CD4-positive, alpha-beta memory T cell (primary cell): ENCODE results near the gene ASTL. TPM values are rescaled to one million over a fixed set of nuclear protein-coding genes. Genes with fewer than 3 reads are reported as not detected.
"Not testable (repeated sequence)": the region's sequence is repeated elsewhere in the genome, so short reads cannot be mapped to it uniquely, and the experiment has no call there.

Source experiments
- CTCF ChIA-PET: fragments of 350-600 bp; sonication (Branson Sonifier 250); formaldehyde crosslinking; loops from one replicate; lab custom pipeline; 2021; ENCODE audit warnings: inconsistent platforms; ENCODE audit not compliant: partially characterized antibody; lab: Charles Lee
- POLR2A ChIA-PET: fragments of 350-600 bp; sonication (Branson Sonifier 250); formaldehyde crosslinking; loops from one replicate; lab custom pipeline; 2021; ENCODE audit not compliant: partially characterized antibody; lab: Charles Lee
- DNase-seq, 5 donors: peaks; one replicate each; pipeline versions ENCODE4 v3.0.0 to v3.0.0-alpha.2; 2020 to 2022; ENCODE audit warnings: mixed read lengths in 1 of 5
- H3K27ac ChIP-seq: one replicate; pipeline ENCODE4 v1.7.0; 2013; ENCODE audit warnings: low read depth, low read length
- H3K27me3 ChIP-seq: 2 replicates; pipeline ENCODE4 v1.7.0; 2013; ENCODE audit warnings: mild to moderate bottlenecking, low read length, moderate library complexity; ENCODE audit not compliant: insufficient read depth
- H3K36me3 ChIP-seq: 2 replicates; pipeline ENCODE4 v1.7.0; 2013; ENCODE audit warnings: mild to moderate bottlenecking, low read length, moderate library complexity; ENCODE audit not compliant: insufficient read depth
- H3K4me1 ChIP-seq: 2 replicates; pipeline ENCODE4 v1.7.0; 2013; ENCODE audit warnings: mild to moderate bottlenecking, low read length, moderate library complexity; ENCODE audit not compliant: insufficient read depth
- H3K4me3 ChIP-seq, 2 donors: one replicate each; pipeline ENCODE4 v1.7.0; 2013; ENCODE audit warnings: low read length in 2 of 2, mild to moderate bottlenecking in 1 of 2
- H3K9me3 ChIP-seq, 2 donors: one replicate each; pipeline ENCODE4 v1.7.0; 2013; ENCODE audit warnings: low read length in 2 of 2, control low read depth in 1 of 2; ENCODE audit not compliant: control insufficient read depth in 1 of 2
- H3K27ac Mint-ChIP-seq, 7 donors: one replicate each; pipeline ENCODE4 v1.8.0; 2020 to 2021; ENCODE audit warnings: mixed read lengths in 7 of 7, mild to moderate bottlenecking in 6 of 7, inconsistent platforms in 3 of 7, moderate library complexity in 3 of 7
- H3K27me3 Mint-ChIP-seq, 2 donors: one replicate each; pipeline ENCODE4 v1.8.0; 2020 to 2021; ENCODE audit warnings: mixed read lengths in 2 of 2
- H3K36me3 Mint-ChIP-seq, 2 donors: one replicate each; pipeline ENCODE4 v1.8.0; 2020 to 2021; ENCODE audit warnings: mixed read lengths in 2 of 2, inconsistent platforms in 1 of 2, mild to moderate bottlenecking in 1 of 2
- H3K4me1 Mint-ChIP-seq, 4 donors: one replicate each; pipeline ENCODE4 v1.8.0; 2020 to 2021; ENCODE audit warnings: mixed read lengths in 4 of 4, mild to moderate bottlenecking in 1 of 4
- H3K4me3 Mint-ChIP-seq, 8 donors: one replicate each; pipeline ENCODE4 v1.8.0; 2020 to 2021; ENCODE audit warnings: mixed read lengths in 8 of 8, mild to moderate bottlenecking in 7 of 8, moderate library complexity in 6 of 8, inconsistent platforms in 3 of 8
- H3K9me3 Mint-ChIP-seq, 8 donors: one replicate each; pipeline ENCODE4 v1.8.0; 2020 to 2021; ENCODE audit warnings: mixed read lengths in 8 of 8, mild to moderate bottlenecking in 5 of 8, inconsistent platforms in 3 of 8, moderate library complexity in 1 of 8
- intact Hi-C: fragments of 100-400 bp; cut with micrococcal nuclease; formaldehyde crosslinking; loops from one replicate; pipeline ENCODE4 v1.15.1; 2023
- polyA plus RNA-seq, 2 donors: library from polyadenylated mRNA; unstranded; fragments of 300-500 nt; fragmentation: Illumina TruSeq; gene quantifications; one replicate each; pipeline ENCODE4 v1.2.3, GENCODE V29; 2021
- total RNA-seq, 2 experiments: library from RNA; stranded (reverse); gene quantifications; one replicate each; pipeline ENCODE4 v1.2.3, GENCODE V29; 2021

Gene ASTL
- total and polyA plus RNA-seq, 4 experiments from 2014 or later = 0.48 to 1.3 TPM; not detected in 2

DNA sequence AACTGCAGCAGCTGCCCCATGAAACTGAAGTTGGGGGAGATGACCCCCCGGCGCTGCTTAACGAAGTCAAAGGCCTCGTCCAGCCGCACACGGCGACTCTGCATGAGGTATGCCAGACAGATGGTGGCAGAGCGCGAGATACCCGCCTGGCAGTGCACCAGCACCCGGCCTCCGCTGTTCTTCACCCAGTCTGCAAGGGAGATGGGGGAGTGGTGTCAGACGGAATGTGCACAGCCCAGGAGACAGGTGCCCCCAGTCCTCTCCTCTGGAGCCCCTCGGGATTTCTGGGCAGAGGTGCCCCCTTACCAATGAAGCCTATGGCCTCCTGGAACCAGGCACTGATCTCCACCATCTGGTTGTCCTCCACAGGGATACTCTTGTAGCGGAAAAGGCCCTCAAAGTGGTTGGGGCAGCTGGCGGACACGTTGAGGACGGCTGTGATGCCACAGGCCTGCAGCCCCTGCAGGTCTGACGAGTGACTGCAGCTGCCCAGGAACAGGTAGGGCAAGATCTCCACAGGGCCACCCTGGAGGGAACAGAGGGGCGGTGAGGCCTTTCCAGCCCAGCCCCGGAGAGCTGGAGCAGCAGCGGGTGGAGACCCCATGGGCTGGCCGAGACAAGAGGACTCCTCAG, 5.7 kb upstream of the ASTL start:
- intact Hi-C loops = loop anchor here (2.0 kb wide), 1 partner anchor 365 kb away; no protein-coding TSS in a partner anchor
- Histone ChIP-seq H3K36me3 (peaks cover 6% of the 10 kb centered on the region), H3K9me3 (no peaks in the 10 kb centered on the region), H3K4me3 (peak overlapping the region; percentile 71 to 86), H3K27me3 (no peaks in the 10 kb centered on the region), H3K27ac (peak overlapping the region; percentile 100), H3K4me1 (peaks cover 59% of the 10 kb centered on the region)
- POLR2A ChIA-PET = interaction anchor here (0.8 to 12.4 kb wide), 8 partner anchors 13 to 394 kb away, joined by 3 to 285 read pairs (median 14); partner anchors contain the start of genes ARID5A and STARD7
- CTCF ChIA-PET = interaction anchor here (0.5 to 14.8 kb wide), 6 partner anchors 14 to 151 kb away, joined by 4 to 648 read pairs (median 15); no protein-coding TSS in a partner anchor
- H3K36me3 Mint-ChIP-seq = peaks cover 3 to 44% of the 10 kb centered on the region in 2 donors
- peak overlapping the region; percentile 96 to 98 (median 97) for H3K27ac Mint-ChIP-seq
- no peaks in the 10 kb centered on the region for H3K27me3 Mint-ChIP-seq
- H3K4me3 Mint-ChIP-seq = peak overlapping the region; percentile 93 to 96 (median 94)
- H3K9me3 Mint-ChIP-seq = peaks cover 0 to 6% (median 0%) of the 10 kb centered on the region in 8 donors
- peaks cover 33 to 77% (median 50%) of the 10 kb centered on the region in 4 donors for H3K4me1 Mint-ChIP-seq
- peak; percentile 50 to 62 (median 58) for DNase-seq

- POLR2A ChIA-PET = interaction anchor here (0.6 to 12.4 kb wide), 9 partner anchors 18 to 395 kb away, joined by 3 to 285 read pairs (median 4); partner anchors contain the start of genes ARID5A and STARD7
- Histone ChIP-seq H3K4me3 (peak overlapping the region; percentile 71 to 86), H3K27ac (peak overlapping the region; percentile 100), H3K9me3 (no peaks in the 10 kb centered on the region), H3K4me1 (peaks cover 54% of the 10 kb centered on the region), H3K36me3 (peaks cover 6% of the 10 kb centered on the region), H3K27me3 (no peaks in the 10 kb centered on the region)
- peak overlapping the region; percentile 93 to 96 (median 94) for H3K4me3 Mint-ChIP-seq
- no peaks in the 10 kb centered on the region for H3K27me3 Mint-ChIP-seq
- peaks cover 3 to 42% of the 10 kb centered on the region in 2 donors for H3K36me3 Mint-ChIP-seq
- intact Hi-C loops = no loop called here
- peaks cover 28 to 76% (median 46%) of the 10 kb centered on the region in 4 donors for H3K4me1 Mint-ChIP-seq
- H3K27ac Mint-ChIP-seq = peak overlapping the region; percentile 96 to 98 (median 97)
- peaks cover 0 to 6% (median 0%) of the 10 kb centered on the region in 8 donors for H3K9me3 Mint-ChIP-seq
- CTCF ChIA-PET = interaction anchor here (0.5 to 14.8 kb wide), 9 partner anchors 9 to 151 kb away, joined by 3 to 648 read pairs (median 8); no protein-coding TSS in a partner anchor
- DNase-seq = peak in 2 of 5 donors; percentile 42 to 71
Measured at GRCh38 chr2:96143231-96143847, 5.0 kb upstream of the ASTL start.

DNA sequence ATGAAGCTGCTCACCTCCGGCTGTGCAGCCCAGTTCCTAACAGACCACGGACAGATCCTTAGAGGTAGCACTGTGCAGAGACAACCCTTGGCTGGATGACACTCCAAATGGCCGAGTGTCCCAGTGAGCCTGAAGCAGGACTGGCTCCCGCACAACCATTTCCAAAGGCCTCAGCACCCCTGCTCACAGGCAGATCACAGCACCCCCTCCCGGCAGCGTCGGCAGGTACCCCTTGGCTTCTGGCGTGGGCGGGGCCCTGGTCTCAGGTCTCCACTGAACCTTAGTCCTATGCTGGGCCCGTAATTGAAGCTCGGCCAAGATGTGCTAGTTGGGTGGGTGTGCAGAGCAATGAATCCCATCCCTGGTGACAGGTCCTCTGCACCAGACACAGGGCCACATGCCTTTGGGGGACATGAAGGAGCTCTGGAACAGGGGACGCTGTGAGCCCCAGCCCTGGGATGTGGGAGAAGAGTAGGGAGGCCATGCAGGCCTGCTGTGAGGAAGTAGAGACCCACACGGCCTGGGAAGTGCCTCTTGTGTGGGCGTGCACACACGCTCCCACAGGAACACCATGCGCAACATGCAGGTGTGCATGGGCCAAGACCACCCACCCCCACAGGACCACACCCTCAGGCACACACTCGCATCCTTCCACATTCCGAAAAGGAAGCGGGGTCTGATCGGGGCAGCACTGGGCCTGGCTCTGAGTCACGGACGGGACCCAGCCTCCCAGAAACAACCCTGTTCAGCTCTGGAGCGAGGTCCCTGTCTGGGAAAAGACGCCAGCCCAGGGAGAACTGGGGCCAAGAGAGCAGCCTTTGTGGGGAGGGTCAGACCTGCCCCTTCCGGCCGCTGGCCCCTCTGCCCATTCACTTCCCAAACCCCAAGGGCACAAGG, 4.2 kb upstream of the ASTL start:
- H3K27me3 ChIP-seq = no peaks in the 10 kb centered on the region
- H3K36me3 ChIP-seq = peaks cover 6% of the 10 kb centered on the region
- ChIA-PET CTCF (interaction anchor here (0.9 to 14.8 kb wide), 8 partner anchors 10 to 150 kb away, joined by 3 to 648 read pairs (median 15); no protein-coding TSS in a partner anchor), POLR2A (interaction anchor here (0.6 to 12.4 kb wide), 8 partner anchors 10 to 265 kb away, joined by 3 to 285 read pairs (median 5); partner anchors contain the start of gene STARD7)
- H3K4me1 Mint-ChIP-seq = peaks cover 26 to 67% (median 39%) of the 10 kb centered on the region in 4 donors
- H3K27ac Mint-ChIP-seq = peak overlapping the region; percentile 89 to 98 (median 97)
- H3K4me3 Mint-ChIP-seq = peak overlapping the region; percentile 41 to 96 (median 94)
- peak overlapping the region in 1 of 2 donors; percentile 71 for H3K4me3 ChIP-seq
- peak; percentile 56 to 79 (median 57) for DNase-seq
- H3K9me3 Mint-ChIP-seq = peaks cover 0 to 6% (median 0%) of the 10 kb centered on the region in 8 donors
- intact Hi-C loops = no loop called here
- H3K27ac ChIP-seq = peak overlapping the region; percentile 100
- H3K4me1 ChIP-seq = peaks cover 45% of the 10 kb centered on the region
- no peaks in the 10 kb centered on the region for H3K9me3 ChIP-seq
- peaks cover 3 to 41% of the 10 kb centered on the region in 2 donors for H3K36me3 Mint-ChIP-seq
- no peaks in the 10 kb centered on the region for H3K27me3 Mint-ChIP-seq

DNA sequence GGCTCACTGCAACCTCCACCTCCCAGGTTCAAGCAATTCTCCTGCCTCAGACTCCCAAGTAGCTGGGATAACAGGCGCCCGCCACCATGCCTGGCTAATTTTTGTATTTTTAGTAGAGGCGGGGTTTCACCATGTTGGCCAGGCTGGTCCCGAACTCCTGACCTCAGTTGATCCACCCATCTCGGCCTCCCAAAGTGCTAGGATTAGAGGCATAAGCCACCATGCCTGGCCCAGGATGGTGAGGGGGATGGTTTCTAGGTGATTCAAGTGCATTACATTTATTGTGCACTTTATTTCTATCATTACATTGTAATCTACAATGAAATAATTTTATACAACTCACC, 3.3 kb upstream of the ASTL start:
- CTCF ChIA-PET = interaction anchor here (1.2 to 14.8 kb wide), 7 partner anchors 11 to 118 kb away, joined by 3 to 648 read pairs (median 22); no protein-coding TSS in a partner anchor
- intact Hi-C loops, H3K36me3 ChIP-seq, H3K4me3 ChIP-seq, H3K27ac ChIP-seq, H3K9me3 Mint-ChIP-seq, H3K27me3 Mint-ChIP-seq, H3K27me3 ChIP-seq, H3K9me3 ChIP-seq, DNase-seq: not testable (repeated sequence)
- H3K27ac Mint-ChIP-seq = peak overlapping the region; percentile 89 to 98 (median 97)
- H3K4me3 Mint-ChIP-seq = peak overlapping the region in 5 of 8 donors; percentile 13 to 95 (median 93)
- peaks cover 18 to 58% (median 31%) of the 10 kb centered on the region in 4 donors for H3K4me1 Mint-ChIP-seq
- POLR2A ChIA-PET = interaction anchor here (1.2 to 12.4 kb wide), 5 partner anchors 9 to 67 kb away, joined by 3 to 285 read pairs (median 7); partner anchors contain the start of gene STARD7
- peaks cover 3 to 40% of the 10 kb centered on the region in 2 donors for H3K36me3 Mint-ChIP-seq
- H3K4me1 ChIP-seq = peaks cover 37% of the 10 kb centered on the region

GRCh38 chr2:96140941-96141623, 2.8 kb upstream of the ASTL start:
- no peak overlapping the region for H3K4me3 ChIP-seq
- H3K36me3 ChIP-seq = peaks cover 6% of the 10 kb centered on the region
- ChIA-PET POLR2A (interaction anchor here (0.8 to 12.4 kb wide), 5 partner anchors 20 to 67 kb away, joined by 3 to 285 read pairs (median 7); partner anchors contain the start of gene STARD7), CTCF (interaction anchor here (1.0 to 14.8 kb wide), 7 partner anchors 10 to 118 kb away, joined by 3 to 648 read pairs (median 26); no protein-coding TSS in a partner anchor)
- Mint-ChIP-seq H3K4me3 (peak overlapping the region in 1 of 8 donors; percentile 95), H3K27me3 (no peaks in the 10 kb centered on the region), H3K36me3 (peaks cover 3 to 36% of the 10 kb centered on the region in 2 donors), H3K9me3 (peaks cover 0 to 5% (median 0%) of the 10 kb centered on the region in 8 donors), H3K4me1 (peaks cover 15 to 53% (median 27%) of the 10 kb centered on the region in 4 donors), H3K27ac (peak overlapping the region in 6 of 7 donors; percentile 15 to 98 (median 68))
- no peaks in the 10 kb centered on the region for H3K27me3 ChIP-seq
- H3K4me1 ChIP-seq = peaks cover 32% of the 10 kb centered on the region
- no peaks in the 10 kb centered on the region for H3K9me3 ChIP-seq
- DNase-seq = no peak
- no peak overlapping the region for H3K27ac ChIP-seq
- intact Hi-C loops = no loop called here
